GM10248 (cell line): Measurements from ENCODE around the gene STAT5B.

Source experiments
- CTCF ChIA-PET: fragments of 300-600 bp; sonication (Branson Sonifier 250); formaldehyde crosslinking; extraction: SDS; loops from one replicate; lab custom pipeline; 2021; ENCODE audit warnings: antibody characterized with exemption; lab: Yijun Ruan, JAX
- POLR2A ChIA-PET: fragments of 350-650 bp; sonication (Branson Sonifier 250); formaldehyde crosslinking; extraction: SDS; loops from one replicate; lab custom pipeline; 2020; ENCODE audit warnings: antibody characterized with exemption; lab: Yijun Ruan, JAX
- DNase-seq: peaks from one replicate; pipeline ENCODE4 v3.0.0; 2012; ENCODE audit errors: extremely low spot score
- TF ChIP-seq, protein P1 (sequence below): IDR thresholded peaks from 2 replicates; pipeline ENCODE4 v1.5.1; 2012; ENCODE audit warnings: mild to moderate bottlenecking, low read depth; ENCODE audit errors: extremely low read depth, missing control alignments, control extremely low read depth

STAT5B gene

DNA sequence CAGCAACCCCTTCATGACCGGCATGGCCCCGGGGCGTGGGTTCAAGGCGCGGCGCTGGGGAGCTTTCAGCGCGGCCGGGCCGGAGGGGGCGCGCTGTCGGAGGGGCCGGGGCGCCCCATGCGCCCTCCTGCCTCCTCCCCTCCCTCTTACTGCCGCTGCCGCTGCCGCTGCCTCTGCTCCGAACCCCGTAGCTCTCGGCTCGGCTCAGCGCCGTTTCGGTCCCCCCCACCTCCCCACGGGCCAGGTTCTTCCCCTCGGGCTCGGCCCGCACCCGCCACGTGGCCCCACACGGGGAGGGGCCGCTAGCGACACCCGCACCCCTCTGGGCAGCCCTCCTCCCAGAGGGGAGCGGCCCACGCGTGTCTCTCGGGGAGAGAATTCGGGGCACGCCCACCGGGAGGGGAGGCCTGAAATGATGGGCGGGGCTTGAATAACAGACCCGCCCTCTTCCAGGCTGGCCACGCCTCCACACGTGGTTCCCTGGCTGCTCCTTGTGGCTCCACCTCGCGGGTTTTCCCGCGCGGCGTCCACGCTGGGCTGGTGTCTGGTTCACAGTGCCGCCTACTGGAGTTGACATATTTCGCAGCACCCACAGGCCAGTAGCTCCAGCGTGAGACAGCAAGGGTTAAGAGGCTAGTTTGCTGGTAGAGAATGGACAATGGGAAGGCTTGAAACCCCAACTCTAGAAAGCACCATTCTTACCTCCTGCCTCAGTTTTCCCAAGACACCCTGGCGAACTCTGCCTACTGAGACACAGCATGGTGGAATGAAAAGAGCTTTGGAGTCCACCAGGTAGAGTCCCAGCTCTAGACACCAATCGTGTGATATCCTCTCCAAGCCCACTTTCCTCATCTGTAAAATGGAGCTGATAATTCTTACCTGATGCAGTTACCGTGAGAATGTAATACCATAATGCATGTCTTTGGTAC lies 95.0 kb downstream of the STAT5B start, which contains the start of gene KCNH4:
KCNH4 (minus strand) TSS at position 221 of the 929 bp plus-strand sequence; CDS start at position 24, 197 bp downstream.
- POLR2A ChIA-PET = no interaction called here
- TF ChIP-seq, protein P1, sequence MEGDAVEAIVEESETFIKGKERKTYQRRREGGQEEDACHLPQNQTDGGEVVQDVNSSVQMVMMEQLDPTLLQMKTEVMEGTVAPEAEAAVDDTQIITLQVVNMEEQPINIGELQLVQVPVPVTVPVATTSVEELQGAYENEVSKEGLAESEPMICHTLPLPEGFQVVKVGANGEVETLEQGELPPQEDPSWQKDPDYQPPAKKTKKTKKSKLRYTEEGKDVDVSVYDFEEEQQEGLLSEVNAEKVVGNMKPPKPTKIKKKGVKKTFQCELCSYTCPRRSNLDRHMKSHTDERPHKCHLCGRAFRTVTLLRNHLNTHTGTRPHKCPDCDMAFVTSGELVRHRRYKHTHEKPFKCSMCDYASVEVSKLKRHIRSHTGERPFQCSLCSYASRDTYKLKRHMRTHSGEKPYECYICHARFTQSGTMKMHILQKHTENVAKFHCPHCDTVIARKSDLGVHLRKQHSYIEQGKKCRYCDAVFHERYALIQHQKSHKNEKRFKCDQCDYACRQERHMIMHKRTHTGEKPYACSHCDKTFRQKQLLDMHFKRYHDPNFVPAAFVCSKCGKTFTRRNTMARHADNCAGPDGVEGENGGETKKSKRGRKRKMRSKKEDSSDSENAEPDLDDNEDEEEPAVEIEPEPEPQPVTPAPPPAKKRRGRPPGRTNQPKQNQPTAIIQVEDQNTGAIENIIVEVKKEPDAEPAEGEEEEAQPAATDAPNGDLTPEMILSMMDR = peak; percentile 81
- peak; percentile 93 for DNase-seq
- CTCF ChIA-PET = interaction anchor here (0.7 to 6.3 kb wide), 34 partner anchors 8 to 616 kb away, joined by 3 to 53 read pairs (median 4); partner anchors contain the start of genes DNAJC7, GHDC, KAT2A and NKIRAS2

DNA sequence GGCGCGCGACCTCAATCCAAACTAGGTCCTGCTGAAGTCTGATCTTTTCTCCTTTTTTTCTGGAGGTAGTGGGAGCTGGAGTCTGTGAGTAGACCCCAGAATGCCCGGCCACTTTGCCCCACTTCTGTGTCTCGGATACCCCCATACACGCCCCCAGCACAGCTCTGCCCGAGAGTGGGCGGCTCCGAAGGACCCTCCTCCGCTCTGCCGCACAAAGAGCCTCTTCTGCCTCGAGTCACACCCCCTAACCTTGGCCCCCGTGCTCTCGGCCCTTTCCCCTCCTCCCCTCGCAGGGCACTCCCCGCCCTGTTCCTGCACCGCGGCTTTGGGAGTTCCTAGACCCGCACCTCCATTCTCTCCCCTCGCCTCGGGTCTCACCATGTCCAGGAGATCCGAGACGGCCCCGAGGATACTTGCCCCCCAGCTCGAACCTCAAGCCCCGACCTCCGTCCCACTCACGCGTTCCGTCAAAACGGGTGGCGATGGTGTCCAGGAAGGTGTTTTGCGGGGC lies 95.7 kb downstream of the STAT5B start:
- CTCF ChIA-PET = interaction anchor here (0.8 to 6.3 kb wide), 17 partner anchors 8 to 160 kb away, joined by 3 to 53 read pairs (median 6); partner anchors contain the start of genes GHDC, KAT2A and NKIRAS2
- TF ChIP-seq, protein P1 = no peak
- DNase-seq = no peak
- POLR2A ChIA-PET = no interaction called here

DNA sequence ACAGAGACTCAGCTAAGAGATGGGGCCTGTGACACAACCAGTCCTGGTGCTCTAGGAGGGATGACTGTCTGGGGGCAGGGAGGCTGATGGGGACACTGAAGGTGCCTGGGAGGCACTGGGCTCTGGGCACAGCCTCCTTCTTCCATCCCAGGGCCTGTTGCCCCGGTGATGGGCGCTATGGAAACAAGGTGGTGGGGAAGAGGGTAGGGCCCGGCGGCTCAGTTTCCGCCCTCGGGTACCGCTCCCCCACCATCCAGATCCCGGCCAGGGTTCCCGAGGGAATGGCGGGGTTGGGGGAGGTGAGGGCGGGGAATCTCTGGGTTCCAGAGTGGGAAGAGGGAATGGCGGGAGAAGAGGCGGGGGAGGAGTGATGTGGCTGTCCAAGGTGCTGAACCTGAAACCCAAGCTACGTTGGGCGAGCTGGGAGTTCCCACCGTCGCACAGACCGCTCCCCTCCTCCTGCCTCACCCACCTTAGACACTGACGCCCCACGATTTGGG lies 96.2 kb downstream of the STAT5B start:
- TF ChIP-seq, protein P1 = no peak
- CTCF ChIA-PET = interaction anchor here (1.2 to 6.3 kb wide), 10 partner anchors 9 to 160 kb away, joined by 3 to 53 read pairs (median 8); partner anchors contain the start of genes KAT2A and NKIRAS2
- peak; percentile 61 for DNase-seq
- POLR2A ChIA-PET = interaction anchor here (0.6 kb wide), 1 partner anchor 1136 kb away, joined by 3 read pairs; no protein-coding TSS in a partner anchor

DNA sequence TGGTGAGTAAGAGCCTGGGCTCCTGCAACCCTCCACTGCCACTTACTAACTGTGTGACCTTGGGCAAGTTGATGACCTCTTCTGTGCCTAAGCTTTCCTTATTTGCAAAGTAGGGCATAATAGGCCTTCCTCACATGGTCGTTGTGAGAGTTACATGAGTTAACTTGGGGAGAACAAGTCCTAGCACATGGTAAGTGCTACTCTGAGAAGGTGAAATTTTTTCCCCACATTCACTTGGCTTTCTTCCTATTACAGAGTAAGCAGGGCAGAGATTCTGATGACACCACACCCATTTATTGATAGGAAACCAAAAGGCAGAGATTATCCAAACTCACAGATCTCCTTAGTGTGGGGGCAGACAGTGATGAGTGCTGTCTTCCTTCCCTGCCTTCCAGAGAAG lies 96.9 kb downstream of the STAT5B start:
- CTCF ChIA-PET = interaction anchor here (1.0 to 6.3 kb wide), 6 partner anchors 10 to 111 kb away, joined by 3 to 53 read pairs (median 8); partner anchors contain the start of gene KAT2A
- TF ChIP-seq, protein P1 = no peak
- POLR2A ChIA-PET = interaction anchor here (0.6 kb wide), 1 partner anchor 1136 kb away, joined by 3 read pairs; no protein-coding TSS in a partner anchor

DNA sequence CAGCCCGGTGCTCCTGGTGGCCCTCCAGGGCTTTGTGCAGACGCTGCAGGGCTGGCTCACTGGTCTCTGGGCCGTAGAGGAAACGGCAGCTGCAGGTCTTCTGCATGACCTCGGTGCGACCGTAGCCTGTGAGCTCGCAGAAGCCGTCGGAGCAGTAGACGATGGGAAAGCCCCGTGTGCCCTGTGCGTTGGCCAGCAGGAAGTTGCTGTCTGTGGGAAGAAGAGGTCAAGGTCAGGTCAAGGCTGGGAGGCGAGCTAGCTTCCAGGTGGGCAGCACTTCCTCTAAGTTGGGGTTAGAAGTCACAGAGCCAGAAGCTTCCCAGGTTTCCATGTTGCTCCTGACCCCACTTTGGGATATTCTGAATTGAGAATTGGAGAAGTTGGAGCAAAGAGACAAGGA lies 97.4 kb downstream of the STAT5B start:
- peak; percentile 64 for DNase-seq
- TF ChIP-seq, protein P1 = no peak
- ChIA-PET POLR2A (no interaction called here), CTCF (interaction anchor here (0.6 to 6.3 kb wide), 7 partner anchors 10 to 163 kb away, joined by 3 to 53 read pairs (median 5); partner anchors contain the start of genes KAT2A and RAB5C)

More for the DNA sequence above, 96.9 kb downstream of the STAT5B start:
- no peak for DNase-seq

DNA sequence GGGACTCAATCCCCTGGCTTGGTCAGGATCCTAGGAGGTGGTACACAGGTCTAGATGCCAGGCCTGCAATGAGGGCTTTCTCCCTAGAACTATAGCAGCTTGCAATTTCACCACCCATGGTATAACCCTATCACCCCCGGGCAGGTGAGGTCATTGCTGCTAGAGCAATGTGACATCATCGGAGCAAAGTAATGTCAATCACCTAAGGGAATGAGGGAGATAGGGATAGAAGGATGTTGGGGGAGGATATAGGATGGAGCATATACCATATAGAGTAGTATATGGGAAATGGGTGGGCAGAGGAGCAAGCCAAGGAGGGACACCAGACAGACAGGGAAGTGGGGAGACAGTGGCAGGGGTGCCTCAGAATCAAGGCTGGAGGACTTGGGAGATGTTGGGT lies 98.5 kb downstream of the STAT5B start:
- CTCF ChIA-PET = interaction anchor here (4.9 kb wide), 1 partner anchor 14 kb away, joined by 30 read pairs; no protein-coding TSS in a partner anchor
- POLR2A ChIA-PET = no interaction called here
- TF ChIP-seq, protein P1 = no peak
- no peak for DNase-seq
